Bronchial epithelial cell (primary cell): ENCODE measurements around the gene PADI3. TPM values are rescaled to one million over a fixed set of nuclear protein-coding genes. Genes with fewer than 3 reads are reported as not detected.

Experiments
- DNase-seq: peaks from one replicate; pipeline ENCODE4 v3.0.0-alpha.2; 2010; ENCODE audit warnings: low read depth
- FAIRE-seq: peaks from 2 replicates; lab custom pipeline; 2011; peaks lifted over from hg19 to GRCh38; lab: Jason Lieb, UNC
- H3K27me3 ChIP-seq: 2 replicates; pipeline ENCODE4 v1.5.1; 2011; ENCODE audit warnings: low read length; ENCODE audit not compliant: control insufficient read depth, insufficient read depth
- H3K36me3 ChIP-seq: 2 replicates; pipeline ENCODE4 v1.5.1; 2011; ENCODE audit warnings: low read length; ENCODE audit not compliant: control insufficient read depth, insufficient read depth
- H3K4me3 ChIP-seq: 2 replicates; pipeline ENCODE4 v1.5.1; 2011; ENCODE audit warnings: mild to moderate bottlenecking, low read depth, low read length, control low read depth
- CTCF ChIP-seq: IDR thresholded peaks from 2 replicates; pipeline ENCODE4 v1.5.1; 2011; ENCODE audit warnings: mild to moderate bottlenecking, moderate library complexity, low read length, control low read depth, inconsistent platforms; ENCODE audit not compliant: insufficient read depth, severe bottlenecking
- total RNA-seq: library from RNA; depleted of rRNA; stranded (reverse); fragments of >200 nt; gene quantifications from 2 replicates; pipeline ENCODE4 v1.2.1, GENCODE V29; 2014

The PADI3 gene
- total RNA-seq, 1 donor from 2014 or later, result 0.26 TPM

DNA sequence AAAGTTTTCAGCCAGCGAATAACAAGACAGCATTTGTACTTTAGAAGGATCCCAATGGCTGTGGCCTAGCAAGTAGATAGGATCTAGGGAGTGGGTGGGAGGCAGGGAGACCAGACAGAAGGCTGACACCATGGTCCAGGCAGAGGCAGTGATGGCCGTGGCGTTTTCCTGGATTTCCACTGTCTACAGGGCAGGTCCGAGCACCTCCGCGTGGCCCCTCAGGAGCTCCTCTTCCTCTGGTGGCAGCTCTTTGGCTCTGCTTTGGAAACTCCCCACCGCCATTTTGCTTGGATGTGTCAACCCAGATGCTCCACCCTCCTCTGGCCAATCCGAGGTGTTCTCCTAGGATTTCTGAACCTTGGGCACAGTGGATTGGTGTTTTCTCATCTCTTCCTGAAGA is 84.2 kb downstream of the PADI3 start:
- no peak for FAIRE-seq
- H3K27me3 ChIP-seq, result no peaks in the 10 kb centered on the region
- no peak overlapping the region for H3K4me3 ChIP-seq
- no peak for TF ChIP-seq CTCF
- no peak for DNase-seq
- H3K36me3 ChIP-seq, result no peaks in the 10 kb centered on the region

Other genes with a start within 250 kb of the PADI3 start
- gene ATP13A2, start 237.2 kb upstream of the PADI3 start, total RNA-seq, result 30.3 and 53.8 TPM in 2 replicates
- 152 and 185 TPM in 2 replicates for gene SDHB, start 195.1 kb upstream of the PADI3 start, total RNA-seq
- 1.0 and 1.3 TPM in 2 replicates for gene PADI2, start 129.6 kb upstream of the PADI3 start, total RNA-seq
- 11.8 and 32.8 TPM in 2 replicates for gene PADI1, start 44.0 kb upstream of the PADI3 start, total RNA-seq
- gene PADI4, start 59.1 kb downstream of the PADI3 start, total RNA-seq, result not detected in 2 replicates
- gene PADI6, start 123.1 kb downstream of the PADI3 start, total RNA-seq, result not detected in 2 replicates
- 135 and 152 TPM in 2 replicates for gene RCC2, start 190.6 kb downstream of the PADI3 start, total RNA-seq